ENCODE data around the gene MAMDC2.

GRCh38 chr9:70255486-70255885 lies 211.8 kb downstream of the MAMDC2 start:
- TF ChIP-seq CTCF (IDR thresholded peaks at IDR 0.05) = no peak
- no peak for TF ChIP-seq POLR2AphosphoS5 (IDR thresholded peaks at IDR 0.05)
- no peak for TF ChIP-seq POLR2A (IDR thresholded peaks at IDR 0.05)
